HEK293T (cell line): ENCODE data around the gene BRIP1.
"Not testable (repeated sequence)": the region's sequence is repeated elsewhere in the genome, so short reads cannot be mapped to it uniquely, and the experiment has no call there.

ENCODE experiments used
- CTCF ChIA-PET: fragments of 350-600 bp; formaldehyde crosslinking; extraction: SDS; loops from one replicate; lab custom pipeline; 2021; ENCODE audit warnings: antibody characterized with exemption, inconsistent platforms; lab: Yijun Ruan, JAX
- POLR2A ChIA-PET: fragments of 350-600 bp; formaldehyde crosslinking; extraction: SDS; loops from one replicate; lab custom pipeline; 2020; ENCODE audit warnings: antibody characterized with exemption, inconsistent platforms; lab: Yijun Ruan, JAX
- DNase-seq: peaks from one replicate; pipeline ENCODE4 v3.0.0; 2012; ENCODE audit warnings: mixed read lengths; ENCODE audit errors: extremely low spot score
- ARNT ChIP-seq: fragments of 450-650 bp; IDR thresholded peaks from 2 replicates; pipeline ENCODE4 v1.6.1; 2017; ENCODE audit warnings: mild to moderate bottlenecking
- BHLHE40 ChIP-seq: fragments of 450-650 bp; IDR thresholded peaks from 2 replicates; pipeline ENCODE4 v1.6.1; 2016; ENCODE audit warnings: mild to moderate bottlenecking, moderate library complexity, borderline replicate concordance
- CTBP1 ChIP-seq: fragments of 450-650 bp; IDR thresholded peaks from 2 replicates; pipeline ENCODE4 v1.6.1; 2016; ENCODE audit warnings: borderline replicate concordance
- ELF4 ChIP-seq: fragments of 450-650 bp; IDR thresholded peaks from 2 replicates; pipeline ENCODE4 v1.6.1; 2017; ENCODE audit warnings: antibody characterized with exemption
- FOXA1 ChIP-seq: fragments of 450-650 bp; IDR thresholded peaks from 2 replicates; pipeline ENCODE4 v1.6.1; 2016; ENCODE audit warnings: mild to moderate bottlenecking
- FOXK2 ChIP-seq: fragments of 450-650 bp; IDR thresholded peaks from 2 replicates; pipeline ENCODE4 v1.6.1; 2016; ENCODE audit warnings: mild to moderate bottlenecking
- FOXM1 ChIP-seq: fragments of 450-650 bp; IDR thresholded peaks from 2 replicates; pipeline ENCODE4 v1.6.1; 2017; ENCODE audit warnings: mild to moderate bottlenecking, borderline replicate concordance
- HDGF ChIP-seq: fragments of 450-650 bp; IDR thresholded peaks from 2 replicates; pipeline ENCODE4 v1.6.1; 2017; ENCODE audit warnings: antibody characterized with exemption, borderline replicate concordance
- L3MBTL2 ChIP-seq: fragments of 450-650 bp; conservative IDR thresholded peaks from 2 replicates; pipeline ENCODE4 v1.6.1; 2016; ENCODE audit warnings: mild to moderate bottlenecking
- LEF1 ChIP-seq: fragments of 450-650 bp; IDR thresholded peaks from 2 replicates; pipeline ENCODE4 v1.6.1; 2017; ENCODE audit warnings: mild to moderate bottlenecking, borderline replicate concordance
- NFRKB ChIP-seq: fragments of 450-650 bp; IDR thresholded peaks from 2 replicates; pipeline ENCODE4 v1.6.1; 2016; ENCODE audit warnings: mild to moderate bottlenecking, moderate library complexity
- SP1 ChIP-seq: fragments of 450-650 bp; IDR thresholded peaks from 2 replicates; pipeline ENCODE4 v1.6.1; 2017
- SUZ12 ChIP-seq: fragments of 450-650 bp; IDR thresholded peaks from 2 replicates; pipeline ENCODE4 v1.6.1; 2016; ENCODE audit warnings: mild to moderate bottlenecking
- TARDBP ChIP-seq: fragments of 450-650 bp; IDR thresholded peaks from 2 replicates; pipeline ENCODE4 v1.6.1; 2016
- ZNF384 ChIP-seq: fragments of 450-650 bp; IDR thresholded peaks from 2 replicates; pipeline ENCODE4 v1.6.1; 2016
- TF ChIP-seq, protein P1 (sequence below): fragments of 450-650 bp; IDR thresholded peaks from 2 replicates; pipeline ENCODE4 v1.6.1; 2016

BRIP1 gene

DNA sequence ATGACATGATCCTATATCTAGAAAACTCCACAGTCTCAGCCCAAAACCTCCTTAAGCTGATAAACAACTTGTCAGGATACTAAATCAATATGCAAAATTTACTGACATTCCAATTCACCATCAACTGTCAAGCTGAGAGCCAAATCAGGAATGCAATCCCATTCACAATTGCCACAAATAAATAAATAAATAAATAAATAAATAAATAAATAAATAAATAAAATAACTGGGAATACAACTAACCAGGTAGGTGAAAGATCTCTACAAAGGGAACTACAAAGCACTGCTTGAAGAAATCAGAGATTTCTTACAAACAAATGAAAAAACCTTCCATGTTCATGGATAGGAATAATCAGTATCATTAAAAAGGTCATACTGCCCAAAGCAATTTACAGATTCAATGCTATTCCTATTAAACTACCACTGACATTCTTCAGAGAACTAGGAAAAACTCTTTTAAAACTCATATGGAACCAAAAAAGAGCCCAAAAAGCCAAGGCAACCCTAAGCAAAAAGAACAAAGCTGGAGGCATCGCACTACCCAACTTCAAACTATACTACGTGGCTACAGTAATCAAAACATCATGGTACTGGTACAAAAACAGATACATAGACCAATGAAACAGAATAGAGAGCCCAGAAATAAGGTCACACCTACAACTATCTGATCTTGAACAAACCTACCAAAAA, 37.7 kb downstream of the BRIP1 start:
- CTCF ChIA-PET = no interaction called here
- TF ChIP-seq, protein P1, sequence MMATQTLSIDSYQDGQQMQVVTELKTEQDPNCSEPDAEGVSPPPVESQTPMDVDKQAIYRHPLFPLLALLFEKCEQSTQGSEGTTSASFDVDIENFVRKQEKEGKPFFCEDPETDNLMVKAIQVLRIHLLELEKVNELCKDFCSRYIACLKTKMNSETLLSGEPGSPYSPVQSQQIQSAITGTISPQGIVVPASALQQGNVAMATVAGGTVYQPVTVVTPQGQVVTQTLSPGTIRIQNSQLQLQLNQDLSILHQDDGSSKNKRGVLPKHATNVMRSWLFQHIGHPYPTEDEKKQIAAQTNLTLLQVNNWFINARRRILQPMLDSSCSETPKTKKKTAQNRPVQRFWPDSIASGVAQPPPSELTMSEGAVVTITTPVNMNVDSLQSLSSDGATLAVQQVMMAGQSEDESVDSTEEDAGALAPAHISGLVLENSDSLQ = no peak
- TF ChIP-seq LEF1 (no peak), SUZ12 (no peak), HDGF (no peak), FOXM1 (no peak), BHLHE40 (no peak), TARDBP (no peak), SP1 (no peak), ARNT (no peak), CTBP1 (no peak), L3MBTL2 (no peak), FOXA1 (no peak), ZNF384 (no peak), NFRKB (no peak), ELF4 (no peak), FOXK2 (no peak)
- DNase-seq = no peak
- POLR2A ChIA-PET = interaction anchor here (0.7 kb wide), 1 partner anchor 38 kb away, joined by 3 read pairs; the partner anchor contains the start of gene BRIP1

DNA sequence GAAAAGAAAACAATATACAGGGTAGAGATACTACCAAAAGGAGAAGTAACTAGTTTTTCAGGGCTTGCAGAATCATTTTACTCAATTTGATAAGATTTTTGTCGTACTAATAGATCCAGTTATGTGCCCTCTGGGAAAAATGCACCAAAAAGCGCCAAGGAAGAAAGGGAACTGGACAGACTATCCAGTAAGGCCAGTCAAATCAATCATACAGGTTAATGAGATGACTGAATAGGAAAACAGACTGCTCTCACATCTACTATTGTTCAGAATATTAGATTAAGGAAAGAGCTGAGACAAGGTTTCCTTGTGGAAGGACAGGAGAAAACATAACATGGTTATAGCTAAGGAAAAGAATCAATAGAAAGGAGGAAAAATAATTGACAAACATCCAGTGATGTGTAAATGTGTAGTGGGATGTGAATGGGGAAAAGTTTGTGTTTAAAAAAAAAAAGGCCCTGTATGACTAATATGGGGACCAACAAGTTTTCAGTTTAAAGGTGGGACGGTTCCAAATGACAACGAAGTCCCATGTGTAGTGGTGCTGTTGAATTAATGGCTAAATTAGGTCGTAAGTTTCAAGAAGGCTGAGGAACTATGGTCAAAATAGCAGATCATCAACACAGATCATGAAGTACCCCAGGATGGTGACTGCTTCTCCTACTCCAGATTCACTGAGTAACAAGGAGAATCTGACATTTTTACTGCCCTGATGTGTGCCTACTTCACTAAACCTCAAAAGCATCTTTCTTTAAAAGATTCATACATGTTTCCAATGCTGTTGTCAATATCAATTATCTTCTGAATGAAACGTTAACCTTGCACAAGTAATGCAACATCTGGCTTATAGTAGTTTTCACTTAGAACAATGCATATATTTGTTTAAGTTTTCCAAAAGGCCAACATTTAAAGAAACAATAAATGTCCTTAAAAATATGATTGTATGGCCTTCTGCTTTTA, 40.7 kb downstream of the BRIP1 start:
- no peak for DNase-seq
- ChIA-PET CTCF (no interaction called here), POLR2A (no interaction called here)
- no peak for TF ChIP-seq ZNF384
- TF ChIP-seq FOXA1 = no peak
- TF ChIP-seq FOXK2 = no peak
- TF ChIP-seq NFRKB = no peak
- TF ChIP-seq SUZ12 = no peak
- TF ChIP-seq, protein P1 = no peak

DNA sequence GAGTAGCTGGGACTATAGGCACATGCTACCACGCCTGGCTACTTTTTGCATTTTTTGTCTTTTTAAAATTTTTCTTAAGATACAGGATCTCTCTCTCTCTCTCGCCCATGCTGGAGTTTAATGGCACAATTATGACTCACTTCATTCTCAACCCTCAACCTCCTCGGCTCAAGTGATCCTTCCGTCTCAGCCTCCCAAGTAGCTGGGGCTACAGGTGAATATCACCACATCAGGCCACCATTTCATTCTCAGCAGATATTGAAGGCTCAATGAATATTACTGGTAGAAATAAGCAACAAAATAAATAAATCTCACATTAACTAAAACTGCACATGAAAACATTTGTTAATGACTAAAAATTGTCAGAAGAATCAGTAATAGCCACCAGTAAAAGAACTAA, 41.7 kb downstream of the BRIP1 start:
- POLR2A ChIA-PET = no interaction called here
- CTCF ChIA-PET = no interaction called here
- no peak for DNase-seq
- no peak for TF ChIP-seq ELF4
- no peak for TF ChIP-seq BHLHE40
- TF ChIP-seq, protein P1 = no peak
- TF ChIP-seq ARNT = no peak
- TF ChIP-seq NFRKB = no peak
- TF ChIP-seq FOXK2 = no peak
- TF ChIP-seq CTBP1 = no peak

DNA sequence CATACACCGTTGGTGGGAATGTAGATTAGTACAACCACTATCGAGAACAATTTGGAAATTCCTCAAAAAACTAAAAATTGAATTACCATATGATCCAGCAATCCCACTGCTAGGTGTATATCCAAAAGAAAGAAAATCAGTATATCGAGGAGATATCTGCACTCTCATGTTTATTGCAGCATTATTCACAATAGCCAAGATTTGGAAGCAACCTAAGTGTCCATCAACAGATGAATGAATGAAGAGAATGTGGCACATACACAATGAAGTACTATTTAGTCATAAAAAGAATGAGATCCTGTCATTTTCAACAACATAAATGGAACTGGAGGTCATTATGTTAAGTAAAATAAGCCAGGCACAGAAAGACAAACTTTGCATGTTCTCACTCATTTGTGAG, 44.1 kb downstream of the BRIP1 start:
- CTCF ChIA-PET, POLR2A ChIA-PET, DNase-seq: not testable (repeated sequence)

DNA sequence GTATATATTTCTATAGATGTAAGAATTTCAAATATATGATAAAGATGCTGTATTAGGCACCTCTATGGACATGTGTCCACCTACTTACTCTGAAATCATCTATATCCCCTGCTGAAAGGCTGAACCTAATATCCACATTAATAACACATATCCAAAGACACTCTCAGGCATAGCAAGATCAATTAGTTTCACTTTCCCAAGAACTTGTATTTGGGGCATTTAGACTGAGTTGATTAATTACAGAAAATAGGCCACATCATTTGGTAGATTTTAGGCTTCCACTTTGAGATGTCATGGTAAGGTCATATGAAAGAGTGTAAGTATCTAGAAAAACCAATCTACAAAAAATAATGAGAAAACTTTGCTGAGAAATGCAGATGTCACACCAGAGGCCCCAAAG, 45.1 kb downstream of the BRIP1 start:
- TF ChIP-seq, protein P1 = no peak
- no peak for TF ChIP-seq SP1
- no peak for TF ChIP-seq L3MBTL2
- no peak for TF ChIP-seq TARDBP
- no peak for TF ChIP-seq SUZ12
- TF ChIP-seq FOXA1 = no peak
- TF ChIP-seq HDGF = no peak
- TF ChIP-seq ARNT = no peak
- POLR2A ChIA-PET = no interaction called here
- CTCF ChIA-PET = no interaction called here
- no peak for DNase-seq

DNA sequence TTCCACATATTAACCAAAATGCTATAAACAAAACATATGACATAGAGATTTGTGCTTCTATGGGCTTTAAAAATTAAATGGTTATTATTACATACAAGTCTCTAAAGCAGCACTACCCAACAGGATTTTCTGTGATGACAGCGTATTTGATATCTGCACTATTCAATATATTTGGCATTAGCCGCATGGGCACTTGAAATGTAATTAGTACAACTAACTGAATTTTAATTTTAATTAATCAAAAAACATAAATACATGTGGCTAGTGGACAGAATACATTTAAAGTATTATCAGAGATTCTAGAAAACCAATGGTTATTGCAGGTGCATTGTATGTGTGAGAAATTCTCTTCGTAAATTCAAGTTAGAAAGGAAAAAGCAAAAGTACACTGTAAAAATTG, 45.9 kb downstream of the BRIP1 start:
- no peak for DNase-seq
- POLR2A ChIA-PET = no interaction called here
- TF ChIP-seq HDGF (no peak), FOXK2 (no peak), L3MBTL2 (no peak), BHLHE40 (no peak), FOXM1 (no peak), ARNT (no peak), NFRKB (no peak), SP1 (no peak), LEF1 (no peak), CTBP1 (no peak), FOXA1 (no peak)
- TF ChIP-seq, protein P1 = no peak
- CTCF ChIA-PET = no interaction called here
